Esophagus muscularis mucosa (tissue), 4 donors: Measurements from ENCODE around the gene NBAS.

Experiments used
- CTCF ChIP-seq, 3 experiments: fragments of 200-600 bp in 2 of 3; fragments of 450-650 bp in 1 of 3; sonication (generic) in 2 of 3; IDR thresholded peaks; one replicate each; pipeline ENCODE4 v1.5.1; 2017 to 2019; ENCODE audit warnings: antibody characterized with exemption in 3 of 3, mild to moderate bottlenecking in 2 of 3, moderate library complexity in 1 of 3
- EP300 ChIP-seq: sonication (generic); formaldehyde crosslinking; IDR thresholded peaks from one replicate; pipeline ENCODE4 v1.6.1; 2017; ENCODE audit warnings: antibody characterized with exemption
- POLR2A ChIP-seq: fragments of 450-650 bp; IDR thresholded peaks from one replicate; pipeline ENCODE4 v1.6.1; 2017; ENCODE audit warnings: antibody characterized with exemption, moderate library complexity, mild to moderate bottlenecking, low read depth
- POLR2AphosphoS5 ChIP-seq, 2 donors: sonication (generic); formaldehyde crosslinking; IDR thresholded peaks; one replicate each; pipeline ENCODE4 v1.6.1; 2017; ENCODE audit warnings: antibody characterized with exemption in 2 of 2

DNA sequence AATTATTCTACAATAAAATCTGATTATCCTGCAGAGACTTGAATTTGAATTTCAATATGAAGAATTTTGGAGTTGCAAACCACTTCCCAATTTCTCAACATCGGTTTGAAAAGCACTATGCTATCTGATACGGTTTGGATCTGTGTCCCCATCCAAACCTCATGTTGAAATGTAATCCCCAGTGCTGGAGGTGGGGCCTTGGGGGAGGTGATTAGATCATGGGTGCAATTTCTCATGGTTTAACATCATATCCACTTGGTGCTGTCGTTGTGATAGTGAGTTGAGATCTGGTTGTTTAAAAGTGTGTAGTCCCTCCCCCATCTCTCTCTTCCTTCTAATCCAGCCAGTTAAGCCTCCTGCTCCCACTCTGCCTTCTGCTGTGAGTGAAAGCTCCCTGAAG is 205.7 kb downstream of the NBAS start:
- TF ChIP-seq POLR2AphosphoS5 (IDR thresholded peaks at IDR 0.05) (no peak), POLR2A (no peak), CTCF (IDR thresholded peaks at IDR 0.05) (no peak), EP300 (no peak)
